Astrocyte of the cerebellum (primary cell): ENCODE measurements around the gene UBTF.

Experiments
- DNase-seq: peaks from one replicate; pipeline ENCODE4 v3.0.0-alpha.2; 2011; ENCODE audit warnings: low read depth
- H3K4me3 ChIP-seq: 2 replicates; pipeline ENCODE4 v1.5.1; 2011; ENCODE audit warnings: mild to moderate bottlenecking, low read depth, low read length, moderate library complexity
- CTCF ChIP-seq: IDR thresholded peaks from 2 replicates; pipeline ENCODE4 v1.5.1; 2012; ENCODE audit warnings: low read length, low read depth, moderate library complexity, mild to moderate bottlenecking; ENCODE audit errors: missing control alignments
- in situ Hi-C: cut with HindIII; loops from 2 replicates; pipeline ENCODE4 v1.10.0; 2017; ENCODE audit warnings: low sequenced_read_pairs

UBTF gene

GRCh38 chr17:44192750-44193149 lies 26.7 kb downstream of the UBTF start:
- no peak for DNase-seq
- H3K4me3 ChIP-seq = no peak overlapping the region
- no peak for TF ChIP-seq CTCF
- in situ Hi-C loops = no loop called here

GRCh38 chr17:44191941-44192496 lies 27.5 kb downstream of the UBTF start:
- no peak for DNase-seq
- in situ Hi-C loops = no loop called here
- TF ChIP-seq CTCF = no peak
- no peak overlapping the region for H3K4me3 ChIP-seq

- DNase-seq = no peak
- in situ Hi-C loops = no loop called here
- no peak for TF ChIP-seq CTCF
- no peak overlapping the region for H3K4me3 ChIP-seq
These were observed 28.1 kb downstream of the UBTF start for GRCh38 chr17:44191369-44191768.

- no peak overlapping the region for H3K4me3 ChIP-seq
These were observed 29.0 kb downstream of the UBTF start for GRCh38 chr17:44190481-44190880.

GRCh38 chr17:44188576-44189403 lies 30.7 kb downstream of the UBTF start:
- DNase-seq = no peak
- in situ Hi-C loops = no loop called here
- TF ChIP-seq CTCF = no peak
- no peak overlapping the region for H3K4me3 ChIP-seq

More at GRCh38 chr17:44190481-44190880, 29.0 kb downstream of the UBTF start:
- TF ChIP-seq CTCF = no peak
- DNase-seq = no peak
- in situ Hi-C loops = no loop called here

- in situ Hi-C loops = no loop called here
- peak overlapping the region; percentile 99 for H3K4me3 ChIP-seq
- DNase-seq = peak; percentile 32
- TF ChIP-seq CTCF = no peak
These were observed 32.2 kb downstream of the UBTF start for GRCh38 chr17:44187131-44187899.
